ENCODE data around the gene ABCB6. TPM values are rescaled to one million over a fixed set of nuclear protein-coding genes. Genes with fewer than 3 reads are reported as not detected.

The ABCB6 gene
- total RNA-seq, 4 donors from 2014 or later = 22.7 to 43.2 (median 36.1) TPM

DNA sequence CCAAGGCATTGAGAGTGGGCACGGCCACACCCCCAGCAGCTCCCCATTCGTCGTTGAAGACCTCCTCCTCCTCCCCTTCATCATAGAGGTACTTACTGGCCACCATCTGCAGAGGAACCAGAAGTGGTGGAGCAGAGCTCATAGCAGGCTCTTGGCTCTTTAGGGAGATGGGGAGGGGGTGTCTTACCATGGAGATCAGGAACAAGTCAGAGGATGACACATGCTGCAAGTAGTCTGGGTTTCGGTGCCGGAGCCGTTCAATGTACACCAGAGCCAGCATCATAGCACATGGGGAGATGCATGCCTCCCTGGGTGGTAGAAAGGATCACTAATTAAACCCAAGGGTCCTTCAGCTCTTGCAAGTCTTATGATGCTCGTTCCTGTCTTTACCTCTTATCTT, 44.0 kb downstream of the ABCB6 start:
- no peak for DNase-seq (ENCODE audit: low spot score in 2 of 2)
- Histone ChIP-seq H3K4me1 (peaks cover 3 to 51% (median 32%) of the 10 kb centered on the region in 4 donors), H3K9me3 (no peaks in the 10 kb centered on the region), H3K36me3 (peaks cover 0 to 38% (median 19%) of the 10 kb centered on the region in 3 donors), H3K4me3 (no peak overlapping the region), H3K27ac (peak overlapping the region in 1 of 4 donors; percentile 98), H3K27me3 (no peaks in the 10 kb centered on the region)
- 85% methylated on average over 7 of the region's 7 CpGs for WGBS, 2 donors
- TF ChIP-seq EP300 (IDR thresholded peaks at IDR 0.05) (no peak), POLR2A (IDR thresholded peaks at IDR 0.05) (no peak)

DNA sequence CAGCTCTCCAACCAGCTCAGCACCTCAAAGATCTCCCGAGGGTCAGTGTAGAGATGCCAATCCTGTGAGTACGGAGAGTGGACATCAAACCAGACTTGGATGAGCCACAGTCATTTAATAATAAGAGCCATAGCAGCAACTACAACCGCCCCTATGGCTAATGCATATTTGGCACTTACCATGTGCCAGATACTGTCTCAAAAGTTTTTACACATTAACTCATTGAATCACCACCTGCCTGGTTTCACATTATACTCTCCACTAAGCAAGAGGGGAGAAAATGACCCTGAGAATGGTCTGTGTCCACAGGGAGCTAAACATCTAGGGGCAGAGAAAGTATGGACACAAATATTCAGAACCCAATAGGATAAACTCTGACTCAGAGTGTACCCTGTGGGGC, 44.6 kb downstream of the ABCB6 start:
- peaks cover 0 to 35% (median 19%) of the 10 kb centered on the region in 3 donors for H3K36me3 ChIP-seq
- H3K27me3 ChIP-seq = no peaks in the 10 kb centered on the region
- TF ChIP-seq, protein P1, sequence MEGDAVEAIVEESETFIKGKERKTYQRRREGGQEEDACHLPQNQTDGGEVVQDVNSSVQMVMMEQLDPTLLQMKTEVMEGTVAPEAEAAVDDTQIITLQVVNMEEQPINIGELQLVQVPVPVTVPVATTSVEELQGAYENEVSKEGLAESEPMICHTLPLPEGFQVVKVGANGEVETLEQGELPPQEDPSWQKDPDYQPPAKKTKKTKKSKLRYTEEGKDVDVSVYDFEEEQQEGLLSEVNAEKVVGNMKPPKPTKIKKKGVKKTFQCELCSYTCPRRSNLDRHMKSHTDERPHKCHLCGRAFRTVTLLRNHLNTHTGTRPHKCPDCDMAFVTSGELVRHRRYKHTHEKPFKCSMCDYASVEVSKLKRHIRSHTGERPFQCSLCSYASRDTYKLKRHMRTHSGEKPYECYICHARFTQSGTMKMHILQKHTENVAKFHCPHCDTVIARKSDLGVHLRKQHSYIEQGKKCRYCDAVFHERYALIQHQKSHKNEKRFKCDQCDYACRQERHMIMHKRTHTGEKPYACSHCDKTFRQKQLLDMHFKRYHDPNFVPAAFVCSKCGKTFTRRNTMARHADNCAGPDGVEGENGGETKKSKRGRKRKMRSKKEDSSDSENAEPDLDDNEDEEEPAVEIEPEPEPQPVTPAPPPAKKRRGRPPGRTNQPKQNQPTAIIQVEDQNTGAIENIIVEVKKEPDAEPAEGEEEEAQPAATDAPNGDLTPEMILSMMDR (IDR thresholded peaks at IDR 0.05) = no peak
- no peak for TF ChIP-seq EP300 (IDR thresholded peaks at IDR 0.05)
- TF ChIP-seq POLR2A (IDR thresholded peaks at IDR 0.05) = no peak
- peaks cover 3 to 44% (median 27%) of the 10 kb centered on the region in 4 donors for H3K4me1 ChIP-seq
- no peak overlapping the region for H3K27ac ChIP-seq
- H3K9me3 ChIP-seq = no peaks in the 10 kb centered on the region
- 91 to 95% methylated on average over 3 of the region's 3 CpGs for WGBS, 2 donors
- no peak overlapping the region for H3K4me3 ChIP-seq
- DNase-seq (ENCODE audit: low spot score in 2 of 2) = no peak

DNA sequence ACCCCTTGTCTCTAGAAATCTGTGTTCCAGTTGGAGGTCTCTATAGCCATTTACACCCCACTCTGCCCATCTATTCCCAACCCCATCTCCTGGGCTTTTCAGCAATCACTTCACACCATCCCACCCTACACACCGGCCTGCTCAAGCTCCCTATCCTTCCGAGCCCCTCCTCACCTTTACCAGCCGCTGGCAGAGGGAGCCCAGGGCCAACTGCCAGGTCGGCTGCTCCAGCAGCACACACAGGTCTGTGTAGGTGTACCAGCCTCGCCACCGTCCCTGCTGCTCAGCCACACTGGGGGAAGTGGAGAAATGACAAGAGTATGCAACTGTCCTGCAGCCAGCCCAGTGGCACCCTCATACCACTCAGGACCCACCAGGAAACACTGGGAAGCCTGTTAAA, 45.6 kb downstream of the ABCB6 start:
- TF ChIP-seq POLR2A (IDR thresholded peaks at IDR 0.05) (no peak), EP300 (IDR thresholded peaks at IDR 0.05) (no peak)
- TF ChIP-seq, protein P1 (IDR thresholded peaks at IDR 0.05) = no peak
- DNase-seq (ENCODE audit: low spot score in 2 of 2) = no peak
- Histone ChIP-seq H3K9me3 (no peaks in the 10 kb centered on the region), H3K27me3 (no peaks in the 10 kb centered on the region), H3K27ac (no peak overlapping the region), H3K36me3 (peaks cover 0 to 35% (median 19%) of the 10 kb centered on the region in 3 donors), H3K4me1 (peaks cover 3 to 38% (median 21%) of the 10 kb centered on the region in 4 donors), H3K4me3 (no peak overlapping the region)
- 88 to 89% methylated on average over 6 of the region's 6 CpGs for WGBS, 2 donors

DNA sequence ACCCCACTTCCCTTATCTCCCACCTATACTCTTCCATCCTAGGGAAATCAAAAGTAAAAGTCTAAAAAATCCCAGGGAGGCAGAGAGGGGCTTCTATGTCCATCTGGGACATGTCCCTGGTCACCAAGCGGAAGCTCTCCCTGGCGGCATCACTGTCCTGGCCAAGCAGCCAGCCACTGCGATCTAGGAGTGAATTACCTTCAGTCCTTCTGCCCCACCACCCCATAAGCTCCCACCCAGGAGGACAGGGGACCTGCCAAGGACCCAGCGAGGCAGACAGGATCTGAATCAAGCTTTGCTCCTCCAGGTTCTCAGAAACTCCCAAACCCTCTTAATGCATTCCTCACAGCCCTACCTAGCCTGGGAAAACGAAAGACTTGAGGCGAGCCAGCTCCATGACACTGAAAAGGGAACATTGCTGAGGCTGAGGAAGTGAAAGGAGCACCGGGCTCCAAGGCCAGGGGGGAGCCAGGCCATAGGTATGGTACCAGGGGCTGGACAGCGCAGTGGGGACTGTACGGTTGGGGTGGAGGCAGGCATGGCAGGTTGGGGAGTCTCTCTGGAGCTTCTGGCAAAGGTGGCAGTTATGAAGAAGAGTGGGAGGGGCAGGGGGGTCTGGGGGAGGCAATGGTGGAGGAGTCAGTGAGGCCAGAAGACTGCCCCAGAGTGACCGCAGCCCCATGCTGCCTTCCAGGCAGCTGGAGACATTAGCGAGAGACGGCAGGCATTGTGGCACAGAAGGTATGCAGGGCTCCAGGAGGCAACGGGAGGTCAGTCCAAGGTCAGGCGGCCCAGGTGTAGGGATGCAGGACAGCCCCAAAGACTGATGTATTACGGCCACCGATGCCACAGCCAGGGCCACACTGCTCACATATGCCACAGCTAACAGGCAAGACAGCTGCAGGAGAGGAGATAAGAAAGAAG, 46.3 kb downstream of the ABCB6 start:
- no peak for DNase-seq (ENCODE audit: low spot score in 2 of 2)
- no peaks in the 10 kb centered on the region for H3K27me3 ChIP-seq
- peaks cover 0 to 35% (median 19%) of the 10 kb centered on the region in 3 donors for H3K36me3 ChIP-seq
- H3K9me3 ChIP-seq = no peaks in the 10 kb centered on the region
- peak overlapping the region in 3 of 4 donors; percentile 50 to 94 (median 84) for H3K27ac ChIP-seq
- H3K4me3 ChIP-seq = no peak overlapping the region
- WGBS, 2 donors = 85 to 88% methylated on average over 16 of the region's 16 CpGs
- H3K4me1 ChIP-seq = peaks cover 3 to 38% (median 21%) of the 10 kb centered on the region in 4 donors
- TF ChIP-seq POLR2A (IDR thresholded peaks at IDR 0.05) (no peak), EP300 (IDR thresholded peaks at IDR 0.05) (no peak)
- TF ChIP-seq, protein P1 (IDR thresholded peaks at IDR 0.05) = no peak

DNA sequence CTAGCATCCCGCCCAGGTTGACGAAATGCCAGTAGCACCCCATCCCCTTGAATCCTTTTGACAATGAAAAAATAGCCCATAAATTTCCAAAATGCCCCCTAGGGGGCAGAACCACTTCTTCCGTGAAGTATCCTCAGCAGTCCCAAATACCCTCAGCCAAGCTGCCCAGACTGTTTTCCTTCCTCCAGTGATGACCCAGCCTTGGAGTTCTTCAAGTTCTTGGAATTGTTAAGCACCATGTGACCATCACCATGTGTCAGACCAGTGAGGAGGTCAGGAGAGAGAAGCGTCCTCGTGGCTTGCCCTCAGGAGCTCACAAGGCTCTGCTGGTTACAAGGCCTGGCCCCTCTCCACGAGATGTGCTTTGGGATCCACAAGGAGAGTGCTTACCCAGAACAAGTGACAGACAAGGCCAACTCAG, 47.5 kb downstream of the ABCB6 start:
- Histone ChIP-seq H3K27ac (peak overlapping the region; percentile 50 to 94 (median 74)), H3K4me1 (peaks cover 3 to 38% (median 21%) of the 10 kb centered on the region in 4 donors), H3K27me3 (no peaks in the 10 kb centered on the region), H3K9me3 (no peaks in the 10 kb centered on the region), H3K4me3 (no peak overlapping the region), H3K36me3 (peaks cover 0 to 35% (median 19%) of the 10 kb centered on the region in 3 donors)
- TF ChIP-seq EP300 (IDR thresholded peaks at IDR 0.05) (peak; percentile 70 to 78), POLR2A (IDR thresholded peaks at IDR 0.05) (peak in 1 of 2 donors; percentile 35)
- TF ChIP-seq, protein P1 (IDR thresholded peaks at IDR 0.05) = peak; percentile 61 to 77 (median 72)
- DNase-seq (ENCODE audit: low spot score in 2 of 2) = peak; percentile 59 to 76
- WGBS, 2 donors = 21 to 24% methylated on average over 5 to 6 of the region's 6 CpGs

Measured in tibial nerve (tissue), 4 donors.